ENCODE measurements around the gene ZFYVE16. TPM values are rescaled to one million over a fixed set of nuclear protein-coding genes. Genes with fewer than 3 reads are reported as not detected.

ZFYVE16 gene
- polyA plus RNA-seq, 2 of the 4 experiments (the other 2 are of a cell fraction), result 16.4 to 26.2 TPM

DNA sequence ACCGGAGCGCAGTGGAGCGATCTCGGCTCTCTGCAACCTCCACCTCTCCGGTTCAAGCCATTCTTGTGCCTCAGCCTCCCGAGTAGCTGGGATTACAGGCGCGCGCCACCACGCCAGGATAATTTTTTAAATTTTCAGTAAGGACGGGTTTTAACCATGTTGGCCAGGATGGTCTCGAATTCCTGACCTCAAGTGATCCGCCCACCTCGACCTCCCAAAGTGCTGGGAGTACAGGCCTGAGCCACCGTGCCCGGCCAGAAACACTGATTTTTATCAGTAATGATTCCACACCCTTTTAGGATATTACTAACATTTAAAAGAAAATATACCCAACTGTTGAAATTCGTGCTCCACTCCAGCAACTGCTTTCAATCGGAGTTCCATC lies 79.6 kb downstream of the ZFYVE16 start:
- DNase-seq (ENCODE audit: low read depth in 1 of 2, low spot score in 1 of 2), result no peak
- 69% methylated on average over 18 of the region's 18 CpGs for WGBS (ENCODE audit: missing lambda C conversion rate)
- no peak for ATAC-seq
- POLR2A ChIA-PET, result interaction anchor here (1.2 to 2.3 kb wide), 2 partner anchors 52 to 185 kb away, joined by 6 to 8 read pairs; no protein-coding TSS in a partner anchor
- TF ChIP-seq EHF (CRISPR knock-in tag; IDR thresholded peaks at IDR 0.05), result no peak
- TF ChIP-seq CHD2 (IDR thresholded peaks at IDR 0.05; ENCODE audit: low read length, partially characterized antibody), result no peak
- TF ChIP-seq HOXB5 (CRISPR knock-in tag; IDR thresholded peaks at IDR 0.05), result no peak
- TF ChIP-seq, protein P1, sequence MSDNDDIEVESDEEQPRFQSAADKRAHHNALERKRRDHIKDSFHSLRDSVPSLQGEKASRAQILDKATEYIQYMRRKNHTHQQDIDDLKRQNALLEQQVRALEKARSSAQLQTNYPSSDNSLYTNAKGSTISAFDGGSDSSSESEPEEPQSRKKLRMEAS (IDR thresholded peaks at IDR 0.05), result no peak
- no peak for TF ChIP-seq ESRRA (IDR thresholded peaks at IDR 0.05; ENCODE audit: borderline replicate concordance, low read length)
- CTCF ChIA-PET, result interaction anchor here (0.7 to 1.6 kb wide), 2 partner anchors 178 to 184 kb away, joined by 3 to 4 read pairs; no protein-coding TSS in a partner anchor
- Histone ChIP-seq H3K4me1 (peaks cover 14% of the 10 kb centered on the region; the same call in 1 of the 3 replicates), H3K9me3 (peaks cover 5% of the 10 kb centered on the region; the same call in 1 of the 3 replicates), H3K4me3 (peak overlapping the region; percentile 60), H3K27ac (peak overlapping the region; percentile 81 to 87), H3K4me2 (peak overlapping the region; percentile 76)
- FAIRE-seq, result no peak

DNA sequence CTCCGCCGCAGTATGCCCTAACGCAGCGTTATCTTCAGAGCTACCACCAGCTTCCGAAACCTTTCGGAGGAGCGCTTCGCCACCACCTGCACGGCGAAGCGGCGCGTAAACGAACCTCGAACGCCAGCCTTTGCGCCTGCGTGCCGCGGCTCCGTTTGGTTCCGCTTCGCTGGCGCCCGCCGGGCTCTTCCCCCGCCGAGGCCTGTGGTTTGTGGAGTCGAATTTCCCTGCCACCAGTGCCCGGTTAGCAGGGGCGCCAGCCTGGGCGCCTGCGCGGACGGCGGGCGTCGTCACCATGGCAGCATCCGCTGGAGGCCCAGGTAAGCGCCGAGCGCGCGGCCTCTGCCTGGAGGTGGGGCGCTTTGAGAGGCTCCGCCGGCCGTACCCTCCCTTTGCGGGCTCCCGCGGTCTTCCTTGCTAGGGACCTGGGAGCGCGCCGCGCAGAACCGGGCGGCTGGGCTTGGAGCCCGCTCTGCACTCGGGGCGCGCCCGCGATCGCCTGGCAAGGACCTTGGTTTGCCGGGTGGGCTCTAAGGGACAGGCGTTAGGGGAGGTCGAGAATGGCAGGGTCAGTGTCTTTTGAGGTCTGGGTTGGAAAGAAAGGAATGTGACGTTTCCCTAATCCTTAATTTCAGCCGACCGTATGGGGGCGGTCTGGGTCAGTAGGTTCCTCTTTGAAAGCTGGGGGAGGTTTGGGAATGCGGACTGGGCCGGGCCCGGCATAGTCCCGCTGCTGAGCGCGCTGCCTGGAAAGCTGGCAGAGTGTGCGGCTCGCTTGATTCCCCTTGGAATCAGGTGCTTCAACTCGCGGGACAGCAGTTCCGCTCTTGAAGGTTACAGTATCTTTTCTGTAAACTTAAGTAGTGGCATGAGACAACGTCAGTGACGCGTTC lies 80.2 kb downstream of the ZFYVE16 start, which contains the start of gene FAM151B:
TSS of gene FAM151B (plus strand) at position 272 of the 893 bp plus-strand sequence. CDS start at position 296, 24 bp downstream.
- peak within 1 kb of the TSS; percentile 76 for H3K4me2 ChIP-seq
- peak within 1 kb of the TSS; percentile 60 for H3K4me3 ChIP-seq
- 2% methylated on average over 31 of the region's 85 CpGs for WGBS (ENCODE audit: missing lambda C conversion rate)
- peak; percentile 97 for ATAC-seq
- ChIA-PET CTCF (interaction anchor here (0.7 to 1.7 kb wide), 7 partner anchors 21 to 189 kb away, joined by 3 to 5 read pairs (median 4); partner anchors contain the start of gene DHFR), POLR2A (interaction anchor here (0.6 to 2.3 kb wide), 4 partner anchors 51 to 184 kb away, joined by 3 to 8 read pairs (median 6); partner anchors contain the start of genes DHFR and MSH3)
- peaks cover 5% of the 10 kb centered on the region; the same call in 1 of the 3 replicates for H3K9me3 ChIP-seq
- peak; percentile 76 to 94 for DNase-seq (ENCODE audit: low read depth in 1 of 2, low spot score in 1 of 2)
- peak within 1 kb of the TSS; percentile 81 to 87 for H3K27ac ChIP-seq
- H3K4me1 ChIP-seq, result peaks cover 14% of the 10 kb centered on the region; the same call in 1 of the 3 replicates
- no peak for FAIRE-seq
- TF ChIP-seq MAFK (IDR thresholded peaks at IDR 0.05; ENCODE audit: partially characterized antibody) (no peak), TP53 (CRISPR knock-in tag; IDR thresholded peaks at IDR 0.05) (no peak), JUN (IDR thresholded peaks at IDR 0.05) (peak in 1 of 2 experiments; percentile 43; a peak in 1 of 5 replicates), SREBF2 (IDR thresholded peaks at IDR 0.05) (no peak), ZFP36 (IDR thresholded peaks at IDR 0.05; ENCODE audit: borderline replicate concordance, partially characterized antibody) (no peak), SMC3 (IDR thresholded peaks at IDR 0.05) (peak; percentile 60), HOXB13 (CRISPR knock-in tag; IDR thresholded peaks at IDR 0.05; ENCODE audit: low read depth) (peak; percentile 51; the same call in 1 of the 2 replicates), POLR2AphosphoS2 (conservative IDR thresholded peaks at IDR 0.05; ENCODE audit: low read length) (no peak), RAD21 (conservative IDR thresholded peaks at IDR 0.05 in 1 of 2, IDR thresholded peaks at IDR 0.05 in 1 of 2) (peak; percentile 43 to 66), TFCP2L1 (CRISPR knock-in tag; IDR thresholded peaks at IDR 0.05) (no peak), NPAS2 (CRISPR knock-in tag; IDR thresholded peaks at IDR 0.05; ENCODE audit: borderline replicate concordance) (no peak), ZC3H11A (IDR thresholded peaks at IDR 0.05) (no peak), KDM1A (IDR thresholded peaks at IDR 0.05; ENCODE audit: low read depth) (no peak), CEBPB (IDR thresholded peaks at IDR 0.05) (no peak), EHF (CRISPR knock-in tag; IDR thresholded peaks at IDR 0.05) (no peak), KDM5A (IDR thresholded peaks at IDR 0.05) (no peak), GATA3 (IDR thresholded peaks at IDR 0.05; ENCODE audit: borderline replicate concordance) (no peak), CBX8 (IDR thresholded peaks at IDR 0.05) (no peak), MAZ (IDR thresholded peaks at IDR 0.05; ENCODE audit: borderline replicate concordance, low read depth, low read length) (no peak), MYC (IDR thresholded peaks at IDR 0.05; ENCODE audit: borderline replicate concordance, low read length) (no peak), ESRRA (IDR thresholded peaks at IDR 0.05; ENCODE audit: borderline replicate concordance, low read length) (no peak), BHLHE40 (IDR thresholded peaks at IDR 0.05; ENCODE audit: low read depth, low read length) (no peak), POLR2A (IDR thresholded peaks at IDR 0.05; ENCODE audit: low read length) (peak; percentile 59), FOSB (CRISPR knock-in tag; IDR thresholded peaks at IDR 0.05) (no peak), RNF2 (IDR thresholded peaks at IDR 0.05; ENCODE audit: borderline replicate concordance, low read depth) (no peak)
- TF ChIP-seq, protein P2, sequence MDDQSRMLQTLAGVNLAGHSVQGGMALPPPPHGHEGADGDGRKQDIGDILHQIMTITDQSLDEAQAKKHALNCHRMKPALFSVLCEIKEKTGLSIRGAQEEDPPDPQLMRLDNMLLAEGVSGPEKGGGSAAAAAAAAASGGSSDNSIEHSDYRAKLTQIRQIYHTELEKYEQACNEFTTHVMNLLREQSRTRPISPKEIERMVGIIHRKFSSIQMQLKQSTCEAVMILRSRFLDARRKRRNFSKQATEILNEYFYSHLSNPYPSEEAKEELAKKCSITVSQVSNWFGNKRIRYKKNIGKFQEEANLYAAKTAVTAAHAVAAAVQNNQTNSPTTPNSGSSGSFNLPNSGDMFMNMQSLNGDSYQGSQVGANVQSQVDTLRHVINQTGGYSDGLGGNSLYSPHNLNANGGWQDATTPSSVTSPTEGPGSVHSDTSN (IDR thresholded peaks at IDR 0.05), result no peak
- TF ChIP-seq, protein P3, sequence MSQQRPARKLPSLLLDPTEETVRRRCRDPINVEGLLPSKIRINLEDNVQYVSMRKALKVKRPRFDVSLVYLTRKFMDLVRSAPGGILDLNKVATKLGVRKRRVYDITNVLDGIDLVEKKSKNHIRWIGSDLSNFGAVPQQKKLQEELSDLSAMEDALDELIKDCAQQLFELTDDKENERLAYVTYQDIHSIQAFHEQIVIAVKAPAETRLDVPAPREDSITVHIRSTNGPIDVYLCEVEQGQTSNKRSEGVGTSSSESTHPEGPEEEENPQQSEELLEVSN (IDR thresholded peaks at IDR 0.05; ENCODE audit: borderline replicate concordance, low read depth), result peak; percentile 98
- TF ChIP-seq, protein P4, sequence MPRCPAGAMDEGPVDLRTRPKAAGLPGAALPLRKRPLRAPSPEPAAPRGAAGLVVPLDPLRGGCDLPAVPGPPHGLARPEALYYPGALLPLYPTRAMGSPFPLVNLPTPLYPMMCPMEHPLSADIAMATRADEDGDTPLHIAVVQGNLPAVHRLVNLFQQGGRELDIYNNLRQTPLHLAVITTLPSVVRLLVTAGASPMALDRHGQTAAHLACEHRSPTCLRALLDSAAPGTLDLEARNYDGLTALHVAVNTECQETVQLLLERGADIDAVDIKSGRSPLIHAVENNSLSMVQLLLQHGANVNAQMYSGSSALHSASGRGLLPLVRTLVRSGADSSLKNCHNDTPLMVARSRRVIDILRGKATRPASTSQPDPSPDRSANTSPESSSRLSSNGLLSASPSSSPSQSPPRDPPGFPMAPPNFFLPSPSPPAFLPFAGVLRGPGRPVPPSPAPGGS (IDR thresholded peaks at IDR 0.05), result 0 out of 3 replicates have a peak, but pooled peaks have one; percentile 31
- TF ChIP-seq, protein P1 (IDR thresholded peaks at IDR 0.05), result peak; percentile 95
- TF ChIP-seq, protein P5, sequence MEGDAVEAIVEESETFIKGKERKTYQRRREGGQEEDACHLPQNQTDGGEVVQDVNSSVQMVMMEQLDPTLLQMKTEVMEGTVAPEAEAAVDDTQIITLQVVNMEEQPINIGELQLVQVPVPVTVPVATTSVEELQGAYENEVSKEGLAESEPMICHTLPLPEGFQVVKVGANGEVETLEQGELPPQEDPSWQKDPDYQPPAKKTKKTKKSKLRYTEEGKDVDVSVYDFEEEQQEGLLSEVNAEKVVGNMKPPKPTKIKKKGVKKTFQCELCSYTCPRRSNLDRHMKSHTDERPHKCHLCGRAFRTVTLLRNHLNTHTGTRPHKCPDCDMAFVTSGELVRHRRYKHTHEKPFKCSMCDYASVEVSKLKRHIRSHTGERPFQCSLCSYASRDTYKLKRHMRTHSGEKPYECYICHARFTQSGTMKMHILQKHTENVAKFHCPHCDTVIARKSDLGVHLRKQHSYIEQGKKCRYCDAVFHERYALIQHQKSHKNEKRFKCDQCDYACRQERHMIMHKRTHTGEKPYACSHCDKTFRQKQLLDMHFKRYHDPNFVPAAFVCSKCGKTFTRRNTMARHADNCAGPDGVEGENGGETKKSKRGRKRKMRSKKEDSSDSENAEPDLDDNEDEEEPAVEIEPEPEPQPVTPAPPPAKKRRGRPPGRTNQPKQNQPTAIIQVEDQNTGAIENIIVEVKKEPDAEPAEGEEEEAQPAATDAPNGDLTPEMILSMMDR (IDR thresholded peaks at IDR 0.05), result peak; percentile 39; the same call in 2 of the 3 replicates
